Stimulated activated CD4-positive, alpha-beta T cell treated with anti-CD3 and anti-CD28 coated beads, TNF-alpha, amount 100 ng/mL, for 24 hours (primary cell): ENCODE results near the gene ARHGAP33.

Experiments
- DNase-seq, 3 experiments: peaks; one replicate each; pipeline ENCODE4 v3.0.0-alpha.2; 2020; ENCODE audit warnings: low read depth in 3 of 3

ARHGAP33 gene

DNA sequence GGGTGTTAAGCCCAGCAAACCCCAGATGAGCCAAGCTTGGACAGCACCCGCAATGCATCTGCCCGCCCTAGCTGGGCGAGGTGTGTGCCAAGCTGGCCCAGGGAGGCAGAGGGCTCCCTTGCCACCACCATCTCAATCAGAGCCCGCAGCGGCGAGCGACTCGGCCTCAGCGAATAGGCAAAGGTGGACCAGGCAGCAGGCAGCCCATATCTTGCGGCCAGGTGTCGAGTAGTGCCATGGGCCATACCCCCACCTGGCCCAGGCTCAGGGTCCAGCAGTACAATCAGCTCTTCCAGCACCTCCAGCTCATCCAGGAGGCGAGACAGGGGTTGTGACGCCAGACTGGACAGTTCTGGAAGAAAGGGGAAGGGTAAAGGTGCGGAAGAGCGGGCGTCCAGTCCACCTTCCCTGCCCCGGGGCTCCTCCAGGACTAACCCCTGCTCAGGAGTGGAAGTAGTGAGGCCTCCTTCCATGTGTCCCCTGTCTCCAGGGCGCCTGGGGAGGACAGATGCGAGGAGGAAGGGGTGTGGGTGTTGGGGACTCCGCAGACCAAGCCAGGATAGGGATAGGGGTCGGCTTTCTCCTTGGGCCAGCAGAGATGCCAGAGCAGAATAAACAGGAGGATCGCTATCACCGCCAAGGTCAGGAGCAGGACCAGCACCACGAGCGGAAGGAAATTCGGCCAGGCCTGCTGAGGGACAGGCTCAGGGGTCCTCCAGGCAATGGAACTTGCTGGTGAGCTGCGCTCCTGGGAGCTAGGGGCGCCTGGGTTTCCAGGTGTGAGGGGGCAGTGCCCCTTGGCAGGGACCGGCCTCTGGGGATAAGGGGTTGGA, 35.9 kb upstream of the ARHGAP33 start:
- DNase-seq = no peak

DNA sequence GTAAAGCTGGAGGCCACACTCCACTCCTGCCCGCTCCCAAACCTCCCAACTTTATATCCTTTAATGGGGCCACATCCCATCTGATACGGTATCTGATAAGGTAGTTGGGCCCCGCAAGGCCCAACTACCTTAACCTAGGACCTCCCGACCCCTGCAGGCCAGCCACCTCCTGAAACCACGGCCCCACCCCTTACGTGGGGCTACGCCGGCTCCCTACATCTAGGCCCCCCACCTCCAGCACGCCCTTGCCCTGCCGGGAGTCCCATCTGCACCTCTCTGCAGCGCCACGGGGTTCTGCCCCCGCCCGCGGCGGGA, 35.3 kb upstream of the ARHGAP33 start:
- DNase-seq = no peak

DNA sequence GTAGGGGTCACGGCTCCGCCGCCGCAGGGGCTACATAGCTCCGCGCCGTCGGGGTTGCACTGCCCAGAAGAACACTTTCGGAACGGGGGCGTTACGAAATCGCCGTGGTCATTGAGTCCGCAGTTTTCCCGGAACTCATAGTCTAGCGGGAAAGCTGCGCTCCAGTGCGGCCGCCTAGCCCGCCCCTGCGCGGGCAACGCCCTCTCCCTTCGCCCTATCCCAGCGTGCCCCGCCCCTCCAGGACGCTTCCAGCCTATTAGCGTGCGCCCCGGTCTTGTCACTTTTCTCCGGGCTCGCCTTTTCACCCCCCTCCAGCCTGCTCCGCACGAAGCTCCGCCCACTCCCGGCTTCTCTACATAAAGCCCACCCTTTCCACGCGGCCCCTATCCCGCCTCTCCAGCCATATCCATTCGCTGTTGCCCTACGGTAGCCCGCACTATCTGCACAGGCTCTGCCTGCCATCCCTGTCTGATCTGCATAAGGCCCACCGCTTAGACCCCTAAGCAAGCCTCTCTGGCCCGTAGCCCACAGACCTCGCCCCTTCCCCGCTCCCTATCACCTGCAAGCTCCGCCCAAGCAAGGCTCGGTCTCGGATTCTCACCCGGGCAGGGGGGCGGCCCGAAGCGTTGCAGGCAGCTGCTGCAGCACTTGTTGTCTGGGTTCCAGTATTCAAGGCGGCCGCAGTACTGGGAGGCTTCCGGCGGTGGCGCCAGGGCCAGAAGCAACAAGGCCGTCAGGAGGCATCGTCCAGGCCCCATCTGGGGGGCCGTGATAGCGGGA, 34.8 kb upstream of the ARHGAP33 start:
- DNase-seq = peak; percentile 92 to 97 (median 93)

DNA sequence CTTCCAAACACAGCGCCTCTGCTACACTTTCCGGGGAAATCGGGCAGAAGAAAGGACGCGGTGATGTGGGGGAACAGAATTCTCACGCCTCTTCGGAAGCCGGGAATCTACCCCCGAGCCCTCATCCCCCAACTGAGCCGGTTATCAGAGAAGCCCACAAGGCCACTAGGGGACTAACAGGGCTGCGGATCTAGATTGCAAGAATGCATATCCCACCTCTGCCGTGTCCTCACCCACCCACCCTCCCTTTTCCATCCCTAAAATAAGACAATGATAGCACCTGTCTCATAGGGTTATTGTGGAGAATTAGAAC, 34.2 kb upstream of the ARHGAP33 start:
- no peak for DNase-seq

DNA sequence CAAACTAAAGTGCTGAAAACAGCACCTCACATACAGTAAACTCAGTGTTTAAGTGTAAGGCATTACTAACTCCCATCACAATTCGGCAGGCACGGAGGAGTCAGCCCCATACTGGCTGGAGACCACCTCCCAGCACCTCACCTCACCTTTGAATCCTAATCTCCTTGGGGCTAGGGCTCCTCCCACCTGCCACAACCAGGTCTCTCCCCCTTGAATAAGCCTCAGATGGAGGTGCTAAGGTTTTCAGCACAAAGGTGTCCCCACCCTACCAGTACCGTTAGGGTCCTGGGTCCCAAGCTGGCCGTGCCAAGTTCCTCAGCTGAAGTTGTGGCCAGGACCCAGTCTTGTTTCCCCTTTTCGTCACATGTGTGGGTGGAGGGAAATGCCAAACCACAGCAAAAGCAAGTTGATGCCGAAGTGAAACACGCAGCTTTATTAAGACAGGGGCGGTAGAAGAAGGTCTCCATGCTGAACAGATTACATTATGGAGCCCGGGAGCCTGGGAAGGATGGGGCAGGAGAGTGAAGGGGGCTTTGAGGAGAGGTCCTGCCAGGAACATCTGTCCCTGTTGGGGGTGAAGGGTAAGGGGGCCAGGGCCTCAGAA, 33.1 kb upstream of the ARHGAP33 start, which contains the start of gene IGFLR1:
TSS of gene IGFLR1 (minus strand) at position 332 of the 604 bp plus-strand sequence. CDS start 1,272 bp downstream, outside the sequence.
- DNase-seq = peak; percentile 51 to 70 (median 63)

DNA sequence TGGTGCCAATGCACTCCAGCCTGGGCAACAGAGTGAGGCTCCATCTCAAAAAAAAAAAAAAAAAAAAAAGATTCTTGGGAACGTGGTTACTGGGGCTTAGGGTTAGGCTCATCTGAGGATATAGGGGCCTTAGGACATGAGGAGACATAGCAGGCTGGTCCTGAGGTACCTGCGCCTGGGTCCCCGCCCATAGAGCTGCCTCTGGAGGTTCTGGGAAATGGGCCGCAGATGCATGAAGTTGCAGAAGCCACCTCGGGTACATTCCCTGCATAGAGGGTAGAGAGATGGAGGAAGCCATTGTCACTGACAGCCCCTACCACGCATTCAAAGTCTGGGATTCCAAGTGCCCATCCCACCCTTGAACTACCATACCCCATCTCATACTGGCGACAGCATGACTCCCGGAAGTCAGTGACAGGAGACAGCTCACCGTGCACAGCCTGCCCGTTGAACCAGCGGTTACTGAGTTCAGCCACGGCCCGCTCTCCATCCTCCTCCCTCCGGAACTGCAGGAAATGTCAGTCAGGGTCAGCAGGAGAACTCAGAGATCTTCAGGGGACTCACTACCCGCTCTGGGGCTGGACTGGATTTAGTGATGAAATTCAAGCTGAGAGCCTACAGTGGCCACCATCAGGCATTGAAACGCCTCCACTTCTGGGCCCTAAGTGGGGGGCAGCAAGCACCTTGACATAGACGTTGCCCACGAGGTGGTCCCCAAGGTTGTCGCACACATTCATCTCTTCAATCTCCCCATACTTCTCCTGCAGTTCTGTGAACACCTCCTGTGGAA, 31.5 kb upstream of the ARHGAP33 start:
- DNase-seq = no peak

DNA sequence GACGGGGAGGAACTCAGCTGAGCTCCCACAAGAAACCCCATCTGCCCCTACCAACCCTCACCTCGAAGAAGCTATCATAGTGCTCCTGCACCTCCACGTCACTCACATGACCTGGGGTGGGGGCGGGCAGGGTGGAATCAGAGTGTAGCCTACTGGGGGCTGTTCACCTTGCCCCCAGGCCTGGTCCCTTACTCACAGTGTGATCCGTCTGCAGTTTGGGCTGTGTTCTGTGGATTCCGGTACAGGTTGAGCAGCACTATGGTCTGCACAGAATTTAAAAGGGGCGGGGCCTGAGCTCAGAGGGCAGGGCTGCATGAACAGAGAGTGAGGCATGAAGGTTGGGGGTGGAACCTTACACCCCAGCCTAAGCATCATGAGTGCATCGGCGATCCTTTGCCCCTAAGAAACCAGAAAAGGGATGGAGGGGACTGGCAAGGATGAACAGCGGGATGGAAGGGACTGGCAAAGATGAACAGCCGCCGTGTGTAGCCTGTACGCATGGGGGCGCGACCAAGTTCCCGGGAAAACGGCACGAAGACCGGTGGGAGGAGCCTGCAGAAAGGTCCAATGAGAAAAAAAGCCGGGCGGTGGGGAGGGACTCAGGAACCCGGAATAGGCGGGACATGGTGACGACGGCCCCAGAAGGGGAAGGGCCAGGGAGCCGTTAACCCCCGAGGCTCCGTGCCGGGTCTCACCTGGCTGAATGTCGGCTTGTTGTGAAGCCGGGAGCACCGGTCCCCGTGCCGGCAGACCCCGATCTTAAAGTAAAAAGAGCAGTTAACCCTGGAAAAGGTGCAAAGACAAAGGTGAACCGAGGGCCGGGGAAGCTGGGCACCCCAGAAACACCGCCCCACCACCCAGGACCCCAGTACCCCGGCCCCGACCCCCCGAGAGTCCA, 30.7 kb upstream of the ARHGAP33 start:
- peak; percentile 90 to 92 (median 90) for DNase-seq

DNA sequence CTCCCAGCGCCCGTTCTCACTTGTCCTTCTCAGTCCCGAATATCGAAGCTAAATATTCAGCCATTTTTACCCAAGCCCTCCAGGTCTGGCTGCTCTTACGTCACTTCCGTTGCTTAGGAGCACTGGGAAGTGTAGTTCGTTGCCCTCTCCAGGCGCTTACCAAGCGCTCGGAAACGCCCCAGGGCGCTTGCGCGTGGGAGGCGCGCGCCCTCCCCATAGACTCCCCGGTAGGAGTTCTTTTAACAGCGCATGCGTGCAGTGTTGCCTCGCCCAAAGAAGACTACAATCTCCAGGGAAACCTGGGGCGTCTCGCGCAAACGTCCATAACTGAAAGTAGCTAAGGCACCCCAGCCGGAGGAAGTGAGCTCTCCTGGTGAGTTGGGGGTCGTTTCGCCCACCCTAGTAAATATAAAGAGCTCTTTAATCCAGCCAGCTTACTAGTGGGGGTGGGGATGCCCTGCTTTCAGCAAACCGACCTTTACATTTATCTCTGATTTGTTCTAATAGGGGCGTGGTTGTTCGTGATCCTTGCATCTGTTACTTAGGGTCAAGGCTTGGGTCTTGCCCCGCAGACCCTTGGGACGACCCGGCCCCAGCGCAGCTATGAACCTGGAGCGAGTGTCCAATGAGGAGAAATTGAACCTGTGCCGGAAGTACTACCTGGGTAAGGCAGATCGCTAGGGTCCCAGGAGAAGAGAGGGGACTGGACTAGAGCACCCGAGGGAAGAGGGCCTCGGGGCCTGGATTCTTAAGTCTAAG, 29.9 kb upstream of the ARHGAP33 start, which contains the start of the genes PSENEN and U2AF1L4:
TSS of gene PSENEN (plus strand) at position 324 of the 759 bp plus-strand sequence. CDS start at position 604, 280 bp downstream.
TSS of gene U2AF1L4 (minus strand) at position 91 of the 759 bp plus-strand sequence. CDS start at position 64, 27 bp downstream.
- DNase-seq = peak; percentile 92 to 93 (median 93)

DNA sequence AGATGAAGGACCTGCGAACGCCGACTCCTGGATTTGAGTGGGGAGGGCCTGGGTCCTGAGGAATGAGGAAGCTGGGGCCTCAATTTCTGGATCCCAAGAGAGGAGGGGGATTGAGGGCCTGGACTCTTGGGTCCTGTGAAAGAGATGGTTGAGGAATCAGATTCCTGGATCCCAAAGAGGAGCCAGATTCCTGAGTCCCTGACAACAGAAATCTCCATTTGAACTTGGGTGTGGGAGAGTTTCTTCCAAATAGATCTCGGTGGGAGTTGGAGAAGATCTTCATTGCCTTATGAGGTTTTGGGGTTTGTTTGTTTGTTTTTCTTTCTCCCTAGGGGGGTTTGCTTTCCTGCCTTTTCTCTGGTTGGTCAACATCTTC, 29.3 kb upstream of the ARHGAP33 start:
- no peak for DNase-seq

DNA sequence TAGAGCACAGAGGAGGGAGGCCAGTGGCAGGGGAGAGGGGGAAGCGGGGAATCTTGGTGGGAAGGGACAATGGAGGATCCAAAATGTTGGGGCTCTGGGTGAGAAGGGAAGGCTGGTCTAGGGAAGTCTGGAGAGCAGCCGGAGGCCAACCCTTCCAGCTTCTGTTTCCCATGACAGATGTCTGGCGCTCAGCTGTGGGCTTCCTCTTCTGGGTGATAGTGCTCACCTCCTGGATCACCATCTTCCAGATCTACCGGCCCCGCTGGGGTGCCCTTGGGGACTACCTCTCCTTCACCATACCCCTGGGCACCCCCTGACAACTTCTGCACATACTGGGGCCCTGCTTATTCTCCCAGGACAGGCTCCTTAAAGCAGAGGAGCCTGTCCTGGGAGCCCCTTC, 28.8 kb upstream of the ARHGAP33 start:
- DNase-seq = no peak

DNA sequence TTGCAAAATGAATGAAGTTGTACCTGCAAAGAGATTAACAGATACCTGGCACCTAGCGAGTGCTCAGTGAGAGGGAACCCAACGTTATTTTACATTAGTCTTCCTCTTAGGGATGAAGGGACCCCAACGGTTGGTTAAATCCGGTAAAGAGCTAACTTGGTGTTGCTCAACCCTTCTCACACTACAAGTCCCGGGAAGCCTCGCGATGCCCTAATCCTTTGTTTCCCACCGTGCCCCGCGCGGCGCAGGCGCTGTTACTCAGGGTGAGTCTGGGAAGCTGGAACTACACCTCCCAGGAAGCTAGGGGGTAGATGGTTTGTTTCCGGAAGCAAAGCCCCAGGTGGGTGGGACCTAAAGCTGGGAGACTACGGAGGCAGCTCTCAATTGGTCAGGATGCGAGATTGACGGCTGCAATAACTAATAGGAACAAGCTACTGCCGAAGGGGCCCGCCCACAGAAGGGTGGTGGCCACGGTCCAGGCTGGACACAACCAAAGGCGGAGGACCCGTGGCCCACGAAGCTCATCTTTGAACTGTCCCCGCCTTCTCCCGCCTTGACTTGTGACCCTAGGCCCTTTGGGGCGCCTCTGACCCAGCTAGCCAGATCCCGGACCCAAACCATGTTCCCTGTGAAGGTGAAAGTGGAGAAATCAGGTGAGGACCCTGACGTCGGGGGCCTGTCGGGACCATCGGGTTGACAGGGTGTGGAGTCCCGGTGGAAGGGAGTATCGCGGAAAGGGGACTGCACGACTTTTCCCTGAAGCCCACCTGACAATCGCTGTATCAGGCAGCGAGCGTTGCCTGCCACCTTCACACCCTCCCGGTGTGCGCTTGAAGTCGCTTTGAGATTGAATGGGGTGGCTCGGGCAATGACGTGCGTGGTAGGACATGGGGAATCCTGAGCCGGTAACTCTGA, 27.0 kb upstream of the ARHGAP33 start, which contains the start of gene LIN37:
TSS of gene LIN37 (plus strand) at position 471 of the 915 bp plus-strand sequence. CDS start at position 620, 149 bp downstream.
- peak; percentile 95 to 98 (median 97) for DNase-seq

DNA sequence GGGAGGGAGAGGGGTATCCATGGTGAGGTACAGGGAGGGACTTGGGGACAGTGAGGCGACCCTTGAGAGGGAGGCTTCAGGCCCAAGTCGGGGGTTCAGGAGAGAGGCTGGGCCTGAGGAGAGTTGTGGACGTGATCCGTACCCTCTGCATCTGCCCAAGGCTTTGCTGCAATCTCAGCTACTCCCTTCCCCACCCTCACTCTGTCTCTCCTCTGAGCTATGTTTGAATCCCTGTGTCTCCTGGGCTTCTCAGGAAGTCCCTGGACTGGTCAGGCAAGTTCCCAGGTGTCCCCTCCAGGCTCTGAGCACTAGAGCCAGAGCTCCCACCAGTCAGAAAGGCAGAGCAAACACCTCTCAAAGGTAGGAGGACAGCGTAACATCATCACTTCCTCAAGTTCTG, 25.2 kb upstream of the ARHGAP33 start:
- no peak for DNase-seq

DNA sequence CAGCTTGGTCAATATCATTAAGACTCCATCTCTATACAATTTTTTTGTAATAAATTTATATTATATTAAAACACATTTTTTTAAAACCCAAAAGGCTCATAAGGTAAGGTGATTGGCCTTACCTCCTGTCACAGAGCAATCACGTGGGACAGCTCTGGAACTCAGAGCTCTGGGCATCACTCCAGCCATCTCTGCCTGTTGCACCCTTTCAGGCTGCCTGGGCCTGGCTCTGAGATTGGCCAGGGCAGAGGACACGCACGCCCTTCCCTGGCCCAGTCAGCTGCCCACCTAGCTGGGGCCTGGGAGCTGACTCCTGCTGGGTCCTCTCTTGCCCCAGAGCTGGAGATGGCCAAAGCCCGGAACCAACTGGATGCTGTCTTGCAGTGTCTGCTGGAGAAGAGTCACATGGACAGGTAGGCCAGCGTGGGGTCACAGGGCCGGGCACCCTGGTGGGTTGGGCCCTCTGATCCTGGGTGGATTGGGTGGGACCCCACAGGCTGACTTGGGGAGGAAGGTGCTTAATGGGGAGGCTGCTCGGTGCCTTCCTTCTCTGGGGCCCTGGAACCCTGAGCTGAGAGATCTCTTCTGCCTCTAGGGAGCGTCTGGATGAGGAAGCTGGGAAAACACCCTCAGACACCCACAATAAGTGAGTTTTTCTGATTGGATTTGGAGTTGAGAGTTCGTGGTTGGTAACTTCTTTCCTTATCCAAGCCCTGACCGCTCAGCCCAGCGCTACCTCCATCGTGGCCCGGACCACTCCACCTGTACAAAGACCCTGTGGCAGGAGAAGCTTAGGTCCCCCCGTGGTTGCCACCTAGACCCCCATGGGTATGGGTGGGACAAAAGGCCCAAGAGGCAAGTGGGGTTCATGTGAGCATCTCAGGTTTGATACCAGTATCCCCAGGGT, 23.3 kb upstream of the ARHGAP33 start:
- DNase-seq = no peak

DNA sequence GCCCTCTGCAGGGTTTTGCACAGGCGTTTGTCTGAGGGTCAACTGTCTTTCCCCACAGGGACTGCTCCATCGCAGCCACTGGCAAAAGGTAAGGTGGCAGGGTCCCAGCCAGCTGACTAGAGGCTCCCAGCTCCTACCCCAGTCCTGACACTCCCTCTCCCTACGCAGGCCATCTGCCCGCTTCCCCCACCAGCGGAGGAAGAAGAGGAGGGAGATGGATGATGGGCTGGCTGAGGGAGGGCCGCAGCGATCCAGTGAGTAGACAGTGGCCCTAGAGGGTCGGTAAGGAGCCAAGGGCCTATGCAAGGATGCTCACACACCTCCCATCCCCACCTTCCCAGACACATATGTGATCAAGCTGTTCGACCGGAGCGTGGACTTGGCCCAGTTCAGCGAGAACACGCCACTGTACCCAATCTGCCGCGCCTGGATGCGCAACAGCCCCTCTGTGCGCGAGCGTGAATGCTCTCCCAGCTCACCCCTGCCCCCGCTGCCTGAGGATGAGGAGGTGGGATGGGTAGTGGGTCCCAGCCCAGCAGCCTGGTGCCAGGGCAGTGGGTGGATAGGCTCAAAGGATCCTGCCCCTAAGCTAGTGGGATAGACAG, 22.5 kb upstream of the ARHGAP33 start:
- DNase-seq = no peak

DNA sequence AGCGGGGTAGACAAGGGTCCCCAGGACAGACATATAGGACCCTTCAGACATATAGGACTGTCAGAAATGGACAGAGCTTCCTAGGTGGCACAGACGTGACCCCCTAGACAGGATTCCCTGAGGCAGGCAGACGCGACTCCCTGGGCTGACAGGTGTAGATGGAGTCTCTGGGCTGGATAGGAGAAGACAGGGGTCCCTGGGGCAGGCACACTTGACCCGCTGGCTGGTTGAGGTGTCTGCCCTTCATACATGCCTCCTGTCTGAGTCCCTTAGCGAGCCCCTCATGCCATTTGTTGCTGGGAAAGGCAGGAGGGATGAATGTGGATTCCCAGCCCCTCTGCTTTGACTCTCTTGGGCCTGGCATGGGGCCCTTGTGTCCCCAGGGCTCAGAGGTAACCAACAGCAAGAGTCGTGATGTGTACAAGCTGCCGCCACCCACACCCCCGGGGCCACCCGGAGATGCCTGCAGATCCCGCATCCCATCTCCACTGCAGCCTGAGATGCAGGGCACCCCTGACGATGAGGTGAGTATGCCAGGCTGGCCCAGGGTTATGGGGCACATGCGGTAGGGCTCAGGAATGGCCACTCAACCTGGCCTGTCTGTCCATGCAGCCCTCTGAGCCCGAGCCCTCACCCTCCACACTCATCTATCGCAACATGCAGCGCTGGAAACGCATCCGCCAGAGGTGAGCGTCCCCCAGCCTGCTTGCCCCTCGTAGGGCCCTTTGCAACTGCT, 21.6 kb upstream of the ARHGAP33 start:
- no peak for DNase-seq

DNA sequence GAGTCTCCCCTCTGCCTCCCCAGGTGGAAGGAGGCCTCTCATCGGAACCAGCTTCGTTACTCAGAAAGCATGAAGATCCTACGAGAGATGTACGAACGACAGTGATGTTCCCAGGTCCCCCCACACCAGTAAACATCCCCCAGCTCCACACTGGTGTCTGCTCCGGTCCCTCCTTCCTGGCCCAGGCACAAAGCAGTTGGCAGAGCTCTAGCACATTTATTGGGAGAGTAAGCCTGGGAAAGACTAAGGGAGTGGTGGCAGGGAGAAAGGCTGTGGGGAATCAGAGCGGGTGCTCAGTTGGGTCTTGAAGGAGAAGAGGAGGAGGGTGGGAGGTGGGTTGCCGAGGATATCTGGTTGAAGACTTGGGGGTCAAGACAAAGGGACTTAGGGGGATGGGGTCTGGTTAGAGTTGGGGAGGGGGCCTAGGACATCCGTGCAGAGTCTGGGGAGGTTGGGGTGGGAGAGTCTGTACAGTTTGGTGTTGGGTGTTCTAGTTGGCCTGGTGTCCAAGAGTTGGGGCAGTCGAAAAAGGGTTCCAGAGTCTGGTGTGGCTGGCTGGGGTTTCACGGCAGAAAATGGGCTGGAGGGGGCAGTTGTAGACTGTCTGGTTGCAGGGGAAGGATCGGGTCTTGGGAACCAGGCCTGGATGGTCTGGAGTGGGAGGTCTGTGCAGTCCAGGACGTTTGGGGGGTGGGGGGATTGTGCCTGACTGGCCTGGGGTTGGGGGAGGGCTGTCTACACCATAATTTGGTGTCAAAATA, 20.8 kb upstream of the ARHGAP33 start:
- no peak for DNase-seq
